ENCODE results near the gene KLHL5.

The KLHL5 gene

DNA sequence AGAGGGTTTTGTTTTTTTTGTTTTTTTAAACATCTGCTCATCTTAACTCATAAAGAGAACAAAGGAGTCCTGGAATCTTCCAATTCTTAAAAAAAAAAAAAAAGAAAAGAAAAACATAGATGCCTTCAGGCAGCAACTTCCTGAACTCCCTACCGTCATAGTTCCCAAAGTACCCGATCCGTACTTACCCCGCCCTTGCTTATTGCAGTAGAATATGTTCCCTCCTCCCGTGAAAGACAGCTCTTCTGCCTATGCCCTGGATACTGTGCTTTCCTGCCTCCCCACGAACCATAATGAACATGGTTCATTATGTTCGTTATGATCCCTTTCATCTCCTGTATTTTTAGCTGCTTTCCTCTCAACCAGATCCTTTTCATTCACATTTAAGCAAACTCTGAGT lies 40.3 kb downstream of the KLHL5 start:
- Histone ChIP-seq H3K36me3 (ENCODE audit: control insufficient read depth, insufficient read depth, low read length) (peaks cover 12% of the 10 kb centered on the region), H3K9me3 (ENCODE audit: control insufficient read depth, insufficient read depth, low read length) (no peaks in the 10 kb centered on the region), H3K27ac (ENCODE audit: low read depth, low read length) (no peak overlapping the region), H3K9ac (ENCODE audit: low read depth, low read length) (no peak overlapping the region), H3K27me3 (ENCODE audit: control insufficient read depth, insufficient read depth, low read length) (no peaks in the 10 kb centered on the region), H3K4me1 (ENCODE audit: control insufficient read depth, insufficient read depth, low read length) (peaks cover 5% of the 10 kb centered on the region; the same call in 1 of the 2 replicates), H3K4me3 (ENCODE audit: low read depth, low read length) (no peak overlapping the region)

DNA sequence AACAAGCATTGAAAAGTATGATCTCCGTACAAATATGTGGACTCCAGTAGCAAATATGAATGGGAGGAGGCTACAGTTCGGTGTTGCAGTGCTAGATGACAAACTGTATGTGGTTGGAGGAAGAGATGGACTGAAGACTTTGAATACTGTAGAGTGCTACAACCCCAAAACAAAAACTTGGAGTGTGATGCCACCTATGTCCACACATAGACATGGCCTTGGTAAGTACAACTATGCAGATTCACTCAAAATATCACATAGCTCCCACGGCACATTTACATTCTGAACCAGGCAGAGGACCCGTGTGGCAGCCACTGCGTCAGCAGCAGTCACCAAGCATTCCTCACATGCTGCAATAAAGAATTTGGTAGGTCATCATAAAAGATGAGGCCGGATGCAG lies 41.3 kb downstream of the KLHL5 start:
- Histone ChIP-seq H3K27ac (ENCODE audit: low read depth, low read length) (no peak overlapping the region), H3K4me1 (ENCODE audit: control insufficient read depth, insufficient read depth, low read length) (peaks cover 5% of the 10 kb centered on the region; the same call in 1 of the 2 replicates), H3K9me3 (ENCODE audit: control insufficient read depth, insufficient read depth, low read length) (no peaks in the 10 kb centered on the region), H3K4me3 (ENCODE audit: low read depth, low read length) (no peak overlapping the region), H3K9ac (ENCODE audit: low read depth, low read length) (no peak overlapping the region), H3K27me3 (ENCODE audit: control insufficient read depth, insufficient read depth, low read length) (no peaks in the 10 kb centered on the region), H3K36me3 (ENCODE audit: control insufficient read depth, insufficient read depth, low read length) (peaks cover 14% of the 10 kb centered on the region)

DNA sequence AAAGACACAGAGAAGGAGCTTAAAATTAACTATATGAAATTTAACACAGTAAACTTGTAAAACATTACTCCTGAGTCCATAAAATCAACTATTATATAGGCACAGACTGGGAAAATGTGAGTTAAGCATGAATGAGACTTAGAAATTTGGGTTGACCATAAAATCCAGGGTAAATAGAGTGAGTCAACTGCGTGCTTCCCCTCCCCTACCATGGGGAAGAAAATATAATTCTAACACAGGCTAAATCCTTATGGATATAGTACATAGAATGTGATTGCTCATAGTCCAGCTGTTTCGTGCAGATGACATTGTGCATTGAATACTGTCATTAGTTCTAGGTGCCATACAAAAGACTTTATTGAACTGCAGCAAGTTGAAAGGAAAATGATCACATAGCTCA lies 42.2 kb downstream of the KLHL5 start:
- H3K4me1 ChIP-seq (ENCODE audit: control insufficient read depth, insufficient read depth, low read length), result peaks cover 5% of the 10 kb centered on the region; the same call in 1 of the 2 replicates
- no peak overlapping the region for H3K9ac ChIP-seq (ENCODE audit: low read depth, low read length)
- no peaks in the 10 kb centered on the region for H3K9me3 ChIP-seq (ENCODE audit: control insufficient read depth, insufficient read depth, low read length)
- no peaks in the 10 kb centered on the region for H3K27me3 ChIP-seq (ENCODE audit: control insufficient read depth, insufficient read depth, low read length)
- H3K27ac ChIP-seq (ENCODE audit: low read depth, low read length), result no peak overlapping the region
- H3K4me3 ChIP-seq (ENCODE audit: low read depth, low read length), result no peak overlapping the region
- H3K36me3 ChIP-seq (ENCODE audit: control insufficient read depth, insufficient read depth, low read length), result peaks cover 14% of the 10 kb centered on the region

DNA sequence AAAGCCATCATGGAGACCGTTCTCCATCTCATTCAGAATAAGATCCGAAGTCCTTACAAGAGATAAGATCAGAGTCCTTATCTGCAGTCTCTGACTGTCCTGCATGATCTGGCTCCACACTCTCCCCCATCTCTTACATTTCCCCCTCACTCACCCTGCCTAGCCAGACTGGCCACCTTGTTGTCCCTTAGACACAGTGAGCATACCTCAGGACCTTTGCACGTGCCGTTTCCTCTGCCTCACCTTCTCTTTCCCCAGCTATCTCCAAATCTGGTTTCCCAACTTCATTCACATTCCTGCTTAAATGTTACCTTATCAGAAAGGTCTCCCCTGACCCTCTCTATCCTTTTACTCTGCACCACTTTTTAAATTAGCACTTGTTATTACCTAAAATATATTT lies 44.0 kb downstream of the KLHL5 start:
- H3K9me3 ChIP-seq (ENCODE audit: control insufficient read depth, insufficient read depth, low read length), result no peaks in the 10 kb centered on the region
- H3K27ac ChIP-seq (ENCODE audit: low read depth, low read length), result no peak overlapping the region
- peaks cover 14% of the 10 kb centered on the region for H3K36me3 ChIP-seq (ENCODE audit: control insufficient read depth, insufficient read depth, low read length)
- H3K4me1 ChIP-seq (ENCODE audit: control insufficient read depth, insufficient read depth, low read length), result no peaks in the 10 kb centered on the region
- no peaks in the 10 kb centered on the region for H3K27me3 ChIP-seq (ENCODE audit: control insufficient read depth, insufficient read depth, low read length)
- no peak overlapping the region for H3K4me3 ChIP-seq (ENCODE audit: low read depth, low read length)
- H3K9ac ChIP-seq (ENCODE audit: low read depth, low read length), result no peak overlapping the region

DNA sequence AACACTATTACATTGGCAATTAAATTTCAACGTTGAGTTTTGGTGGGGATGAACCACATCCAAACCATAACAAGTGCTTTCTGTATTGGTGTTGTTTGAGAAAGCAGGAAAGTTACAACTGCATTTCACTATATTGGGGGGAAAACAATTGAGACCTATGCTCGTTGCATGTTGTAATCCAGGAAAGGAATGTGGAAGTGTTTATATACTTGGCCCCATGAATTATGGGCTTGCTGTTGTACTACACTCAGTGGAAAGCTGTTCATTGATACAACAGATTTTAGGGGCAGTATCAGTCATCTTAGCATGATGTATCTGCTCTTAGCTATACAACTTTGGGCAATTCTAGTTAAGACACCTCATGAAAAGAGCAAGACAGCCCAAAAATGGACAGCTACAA lies 52.4 kb downstream of the KLHL5 start:
- Histone ChIP-seq H3K36me3 (ENCODE audit: control insufficient read depth, insufficient read depth, low read length) (peaks cover 16% of the 10 kb centered on the region), H3K27me3 (ENCODE audit: control insufficient read depth, insufficient read depth, low read length) (no peaks in the 10 kb centered on the region)

DNA sequence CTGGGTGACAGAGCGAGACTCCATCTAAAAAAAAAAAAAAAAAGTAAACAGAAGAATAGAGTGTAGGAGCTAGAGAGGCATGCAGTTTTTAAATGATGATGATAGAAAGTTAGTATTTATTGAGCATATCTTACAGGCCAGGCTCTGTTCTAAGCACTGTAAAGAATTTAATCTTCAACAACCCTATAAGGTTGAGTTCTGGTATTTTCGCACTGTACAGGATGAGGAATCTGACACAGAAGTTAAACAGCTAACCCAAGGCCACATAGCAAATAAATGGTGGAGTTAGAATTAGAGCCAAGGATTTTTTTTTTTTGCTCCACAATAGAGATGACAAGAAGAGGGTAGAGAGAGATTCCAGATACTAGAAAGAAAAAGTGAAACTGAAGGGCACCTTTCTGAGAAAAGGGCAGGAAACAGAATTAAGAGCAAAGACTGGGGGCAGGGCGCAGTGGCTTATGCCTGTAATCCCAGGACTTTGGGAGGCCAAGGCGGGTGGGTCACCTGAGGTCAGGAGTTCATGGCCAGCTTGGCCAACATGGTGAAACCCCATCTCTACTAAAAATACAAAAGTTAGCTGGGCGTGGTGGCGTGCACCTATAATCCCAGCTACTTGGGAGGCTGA lies 56.1 kb downstream of the KLHL5 start:
- H3K4me1 ChIP-seq (ENCODE audit: control insufficient read depth, insufficient read depth, low read length), result no peaks in the 10 kb centered on the region
- no peaks in the 10 kb centered on the region for H3K9me3 ChIP-seq (ENCODE audit: control insufficient read depth, insufficient read depth, low read length)
- H3K27ac ChIP-seq (ENCODE audit: low read depth, low read length), result no peak overlapping the region
- no peak overlapping the region for H3K9ac ChIP-seq (ENCODE audit: low read depth, low read length)
- H3K4me3 ChIP-seq (ENCODE audit: low read depth, low read length), result no peak overlapping the region
- H3K36me3 ChIP-seq (ENCODE audit: control insufficient read depth, insufficient read depth, low read length), result peaks cover 11% of the 10 kb centered on the region
- H3K27me3 ChIP-seq (ENCODE audit: control insufficient read depth, insufficient read depth, low read length), result no peaks in the 10 kb centered on the region

More for the DNA sequence above, 52.4 kb downstream of the KLHL5 start:
- Histone ChIP-seq H3K4me3 (ENCODE audit: low read depth, low read length) (no peak overlapping the region), H3K9me3 (ENCODE audit: control insufficient read depth, insufficient read depth, low read length) (no peaks in the 10 kb centered on the region), H3K27ac (ENCODE audit: low read depth, low read length) (no peak overlapping the region), H3K9ac (ENCODE audit: low read depth, low read length) (no peak overlapping the region), H3K4me1 (ENCODE audit: control insufficient read depth, insufficient read depth, low read length) (no peaks in the 10 kb centered on the region)

DNA sequence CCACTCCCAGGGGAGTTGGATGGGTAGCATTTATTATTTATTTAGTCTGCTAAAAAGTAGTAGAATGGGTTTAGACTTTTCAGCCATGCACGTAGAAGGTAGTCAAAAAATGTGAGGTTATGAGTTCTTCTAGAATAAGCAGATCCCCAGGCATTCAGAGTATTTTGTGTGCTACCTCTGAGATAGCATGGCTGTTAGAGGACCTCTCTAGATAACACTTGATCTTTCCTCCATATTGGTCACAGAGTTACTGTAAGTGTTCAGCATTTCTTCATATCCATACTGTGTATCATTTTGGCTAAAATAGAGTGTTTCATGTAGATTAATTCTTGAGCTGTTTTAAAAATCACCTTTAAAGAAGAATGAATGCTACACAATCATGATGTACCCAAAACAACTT lies 58.4 kb downstream of the KLHL5 start:
- Histone ChIP-seq H3K9ac (ENCODE audit: low read depth, low read length) (no peak overlapping the region), H3K36me3 (ENCODE audit: control insufficient read depth, insufficient read depth, low read length) (no peaks in the 10 kb centered on the region; the same call in 1 of the 2 replicates), H3K27ac (ENCODE audit: low read depth, low read length) (no peak overlapping the region), H3K4me3 (ENCODE audit: low read depth, low read length) (no peak overlapping the region), H3K27me3 (ENCODE audit: control insufficient read depth, insufficient read depth, low read length) (no peaks in the 10 kb centered on the region), H3K4me1 (ENCODE audit: control insufficient read depth, insufficient read depth, low read length) (no peaks in the 10 kb centered on the region), H3K9me3 (ENCODE audit: control insufficient read depth, insufficient read depth, low read length) (no peaks in the 10 kb centered on the region)

DNA sequence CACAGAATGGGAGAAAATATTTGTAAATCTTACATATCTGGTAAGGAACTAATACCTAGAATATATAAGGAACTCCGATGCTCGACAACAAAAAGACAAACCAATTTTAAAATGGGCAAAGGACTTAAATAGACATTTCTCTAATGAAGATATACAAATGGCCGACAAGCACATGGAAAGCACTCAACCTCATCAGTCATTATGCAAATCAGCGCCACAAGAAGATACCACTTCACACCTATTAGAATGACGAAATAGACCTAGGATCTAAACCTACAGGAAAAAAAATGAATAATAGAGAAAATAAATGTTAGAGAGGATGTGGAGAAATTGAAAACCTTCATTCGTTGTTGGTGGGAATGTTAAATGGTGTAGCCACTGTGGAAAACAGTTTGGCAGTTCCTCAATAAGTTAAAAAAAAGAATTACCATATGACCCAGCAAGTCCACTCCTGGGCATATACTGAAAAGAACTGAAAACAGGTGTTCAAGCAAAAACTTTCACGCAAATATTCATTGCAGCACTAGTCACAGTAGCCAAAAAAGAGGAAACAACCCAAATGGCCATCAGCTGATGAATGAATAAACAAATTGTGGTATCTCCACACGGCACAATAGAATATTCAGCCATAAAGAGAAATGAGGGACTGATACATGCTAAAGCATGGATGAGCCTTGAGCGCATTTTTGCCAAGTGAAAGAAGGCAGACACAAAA lies 63.0 kb downstream of the KLHL5 start:
- no peaks in the 10 kb centered on the region for H3K4me1 ChIP-seq (ENCODE audit: control insufficient read depth, insufficient read depth, low read length)
- H3K27ac ChIP-seq (ENCODE audit: low read depth, low read length), result no peak overlapping the region
- H3K27me3 ChIP-seq (ENCODE audit: control insufficient read depth, insufficient read depth, low read length), result no peaks in the 10 kb centered on the region
- H3K9ac ChIP-seq (ENCODE audit: low read depth, low read length), result no peak overlapping the region
- no peak overlapping the region for H3K4me3 ChIP-seq (ENCODE audit: low read depth, low read length)
- H3K9me3 ChIP-seq (ENCODE audit: control insufficient read depth, insufficient read depth, low read length), result no peaks in the 10 kb centered on the region
- no peaks in the 10 kb centered on the region for H3K36me3 ChIP-seq (ENCODE audit: control insufficient read depth, insufficient read depth, low read length)

DNA sequence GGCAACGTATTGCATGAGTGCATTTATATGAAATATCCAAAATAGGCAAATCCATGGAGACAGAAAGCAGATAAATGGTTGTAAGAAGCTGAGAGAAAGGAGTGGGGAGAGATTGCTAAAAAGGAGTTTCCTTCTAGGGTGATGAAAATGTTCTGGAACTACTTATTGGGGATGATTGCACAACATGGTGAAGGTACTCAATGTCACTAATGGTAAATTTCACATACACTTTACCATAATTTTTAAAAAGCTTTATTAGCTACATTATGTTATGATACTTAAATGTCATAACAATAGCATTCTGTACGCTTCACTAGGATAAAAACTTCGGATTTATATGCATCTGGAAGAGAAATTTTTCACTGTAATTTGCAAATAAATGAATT lies 63.6 kb downstream of the KLHL5 start:
- Histone ChIP-seq H3K9ac (ENCODE audit: low read depth, low read length) (no peak overlapping the region), H3K27ac (ENCODE audit: low read depth, low read length) (no peak overlapping the region), H3K36me3 (ENCODE audit: control insufficient read depth, insufficient read depth, low read length) (no peaks in the 10 kb centered on the region), H3K4me1 (ENCODE audit: control insufficient read depth, insufficient read depth, low read length) (no peaks in the 10 kb centered on the region), H3K27me3 (ENCODE audit: control insufficient read depth, insufficient read depth, low read length) (no peaks in the 10 kb centered on the region), H3K9me3 (ENCODE audit: control insufficient read depth, insufficient read depth, low read length) (no peaks in the 10 kb centered on the region), H3K4me3 (ENCODE audit: low read depth, low read length) (no peak overlapping the region)

DNA sequence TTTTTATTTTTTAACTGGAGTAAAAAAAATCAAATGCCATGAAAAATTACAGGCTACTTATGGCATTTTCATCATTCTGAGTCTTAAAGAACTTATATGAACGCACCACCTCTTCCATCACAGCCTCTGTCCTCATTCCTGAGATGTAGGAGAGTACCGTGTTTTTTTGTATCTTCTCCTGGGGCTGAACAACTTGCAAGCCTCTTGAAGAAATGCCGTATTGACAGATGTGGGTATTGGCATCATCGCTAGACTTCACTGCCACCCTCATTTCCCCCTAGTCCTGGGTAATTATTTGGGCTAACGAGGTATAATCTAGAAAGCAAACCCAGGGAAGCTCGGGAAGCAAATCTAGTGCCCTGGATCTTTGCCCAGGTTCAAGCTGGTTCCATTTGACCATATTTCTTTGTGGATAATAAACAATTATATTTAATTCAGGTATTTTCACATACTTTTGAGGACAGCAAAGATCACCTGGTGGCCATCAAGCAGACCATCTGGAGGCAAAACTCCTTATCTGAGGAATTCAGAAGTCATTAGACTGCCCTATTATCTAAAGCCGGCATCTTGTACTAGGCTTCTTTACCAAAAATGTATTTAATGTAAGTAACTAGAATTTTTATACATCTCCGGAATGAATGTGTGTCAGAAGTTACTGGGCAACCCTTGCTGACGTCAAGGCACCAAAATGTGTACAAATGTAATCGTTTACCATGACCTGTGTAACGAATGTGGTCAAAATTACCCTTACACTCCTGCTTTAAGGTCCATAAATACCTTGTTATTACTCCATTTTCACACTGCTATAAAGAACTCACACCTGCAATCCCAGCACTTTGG lies 64.4 kb downstream of the KLHL5 start:
- no peak overlapping the region for H3K27ac ChIP-seq (ENCODE audit: low read depth, low read length)
- H3K4me1 ChIP-seq (ENCODE audit: control insufficient read depth, insufficient read depth, low read length), result no peaks in the 10 kb centered on the region
- H3K27me3 ChIP-seq (ENCODE audit: control insufficient read depth, insufficient read depth, low read length), result no peaks in the 10 kb centered on the region
- H3K4me3 ChIP-seq (ENCODE audit: low read depth, low read length), result no peak overlapping the region
- no peaks in the 10 kb centered on the region for H3K9me3 ChIP-seq (ENCODE audit: control insufficient read depth, insufficient read depth, low read length)
- H3K36me3 ChIP-seq (ENCODE audit: control insufficient read depth, insufficient read depth, low read length), result no peaks in the 10 kb centered on the region
- no peak overlapping the region for H3K9ac ChIP-seq (ENCODE audit: low read depth, low read length)

DNA sequence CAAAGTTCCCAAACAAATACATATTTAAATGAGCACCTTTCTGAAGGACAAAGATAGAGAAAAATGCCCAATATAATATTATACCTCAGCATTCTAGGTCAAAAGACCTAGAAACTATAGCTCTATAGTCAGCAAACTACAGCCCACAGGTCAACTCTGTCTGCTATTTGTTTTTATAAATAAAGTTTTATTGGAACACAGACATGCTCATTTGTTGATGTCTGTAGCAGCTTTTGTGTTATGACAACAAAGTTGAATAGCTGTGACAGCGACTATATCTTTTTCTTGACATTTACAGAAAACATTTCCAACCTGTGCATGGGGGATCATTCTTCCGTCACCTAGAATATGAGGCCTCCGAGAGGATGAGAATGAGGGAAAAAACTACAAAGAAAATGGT lies 71.6 kb downstream of the KLHL5 start:
- no peak overlapping the region for H3K27ac ChIP-seq (ENCODE audit: low read depth, low read length)
- no peaks in the 10 kb centered on the region for H3K36me3 ChIP-seq (ENCODE audit: control insufficient read depth, insufficient read depth, low read length)
- H3K4me1 ChIP-seq (ENCODE audit: control insufficient read depth, insufficient read depth, low read length), result no peaks in the 10 kb centered on the region
- H3K9ac ChIP-seq (ENCODE audit: low read depth, low read length), result no peak overlapping the region
- H3K27me3 ChIP-seq (ENCODE audit: control insufficient read depth, insufficient read depth, low read length), result no peaks in the 10 kb centered on the region
- H3K9me3 ChIP-seq (ENCODE audit: control insufficient read depth, insufficient read depth, low read length), result no peaks in the 10 kb centered on the region
- H3K4me3 ChIP-seq (ENCODE audit: low read depth, low read length), result no peak overlapping the region
